ENCODE data around the gene CFB. TPM values are rescaled to one million over a fixed set of nuclear protein-coding genes. Genes with fewer than 3 reads are reported as not detected.

Gene CFB
- total and polyA plus RNA-seq, 2 of the 13 experiments (the other 11 are each of a cell fraction or from before 2014, with no cell fraction given) = 171 to 513 TPM

DNA sequence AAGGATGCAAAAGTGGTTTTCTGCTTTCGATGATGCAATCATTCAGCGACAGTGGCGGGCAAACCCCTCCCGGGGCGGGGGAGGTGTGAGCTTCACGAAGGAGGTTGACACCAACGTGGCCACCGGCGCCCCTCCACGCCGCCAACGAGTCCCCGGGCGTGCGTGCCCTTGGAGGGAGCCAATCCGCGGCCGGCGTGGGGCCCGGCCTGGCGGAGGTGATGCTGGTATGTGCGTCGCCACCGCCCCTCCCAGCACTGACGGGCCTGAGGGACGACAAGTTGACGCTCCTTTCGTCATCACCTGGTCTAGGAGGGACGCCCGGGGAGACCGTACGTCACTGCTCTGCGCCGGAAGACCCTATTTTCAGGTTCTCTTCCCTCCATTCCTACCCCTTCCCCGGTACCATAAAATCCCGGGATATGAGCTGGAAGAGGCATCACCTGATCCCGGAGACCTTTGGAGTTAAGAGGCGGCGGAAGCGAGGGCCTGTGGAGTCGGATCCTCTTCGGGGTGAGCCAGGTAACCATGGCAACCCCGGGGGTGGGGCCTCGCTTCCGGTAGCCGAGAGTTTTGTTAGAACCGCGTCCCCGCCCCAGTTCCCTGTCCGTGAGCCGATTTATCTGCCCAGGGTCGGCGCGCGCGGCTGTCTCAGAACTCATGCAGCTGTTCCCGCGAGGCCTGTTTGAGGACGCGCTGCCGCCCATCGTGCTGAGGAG, 26.3 kb downstream of the CFB start, which contains the start of gene DXO (continued):
- TF ChIP-seq ZMYM4 (CRISPR knock-in tag; IDR thresholded peaks at IDR 0.05) (peak; percentile 57; the same call in 1 of the 2 replicates), ZNF710 (CRISPR knock-in tag; IDR thresholded peaks at IDR 0.05; ENCODE audit: borderline replicate concordance) (peak; percentile 18; the same call in 1 of the 2 replicates), ZBTB37 (CRISPR knock-in tag; IDR thresholded peaks at IDR 0.05) (no peak), CBX2 (IDR thresholded peaks at IDR 0.05; ENCODE audit: low read depth, low read length) (no peak), CBX2 (CRISPR knock-in tag; IDR thresholded peaks at IDR 0.05; ENCODE audit: low read depth) (no peak; the same call in 1 of the 2 replicates), ZNF672 (CRISPR knock-in tag; IDR thresholded peaks at IDR 0.05) (peak; percentile 93), ZNF737 (CRISPR knock-in tag; IDR thresholded peaks at IDR 0.05; ENCODE audit: borderline replicate concordance) (no peak), BORCS8-MEF2B (CRISPR knock-in tag; IDR thresholded peaks at IDR 0.05) (no peak; the same call in 1 of the 2 replicates), ONECUT2 (CRISPR knock-in tag; IDR thresholded peaks at IDR 0.05) (no peak), NFRKB (IDR thresholded peaks at IDR 0.05) (no peak), ZNF768 (CRISPR knock-in tag; IDR thresholded peaks at IDR 0.05) (peak; percentile 56; the same call in 1 of the 2 replicates), SNAPC2 (CRISPR knock-in tag; IDR thresholded peaks at IDR 0.05) (no peak; the same call in none of the 2 replicates), NR2F6 (IDR thresholded peaks at IDR 0.05) (peak; percentile 50; the same call in 1 of the 2 replicates), NR2F6 (CRISPR knock-in tag; IDR thresholded peaks at IDR 0.05) (peak; percentile 17), ZFP36L1 (CRISPR knock-in tag; IDR thresholded peaks at IDR 0.05) (no peak; the same call in 1 of the 2 replicates), GATAD2A (CRISPR knock-in tag; IDR thresholded peaks at IDR 0.05) (peak; percentile 66; the same call in 1 of the 2 replicates), CBFB (CRISPR knock-in tag; IDR thresholded peaks at IDR 0.05) (peak; percentile 66), ZMYM2 (CRISPR knock-in tag; IDR thresholded peaks at IDR 0.05) (peak; percentile 91), NPAS2 (CRISPR knock-in tag; IDR thresholded peaks at IDR 0.05; ENCODE audit: borderline replicate concordance) (no peak), ZFP37 (CRISPR knock-in tag; IDR thresholded peaks at IDR 0.05; ENCODE audit: borderline replicate concordance) (0 out of 2 replicates have a peak, but pooled peaks have one; percentile 29), HMGA1 (CRISPR knock-in tag; conservative IDR thresholded peaks at IDR 0.05) (no peak)
- TF ChIP-seq, protein P1, sequence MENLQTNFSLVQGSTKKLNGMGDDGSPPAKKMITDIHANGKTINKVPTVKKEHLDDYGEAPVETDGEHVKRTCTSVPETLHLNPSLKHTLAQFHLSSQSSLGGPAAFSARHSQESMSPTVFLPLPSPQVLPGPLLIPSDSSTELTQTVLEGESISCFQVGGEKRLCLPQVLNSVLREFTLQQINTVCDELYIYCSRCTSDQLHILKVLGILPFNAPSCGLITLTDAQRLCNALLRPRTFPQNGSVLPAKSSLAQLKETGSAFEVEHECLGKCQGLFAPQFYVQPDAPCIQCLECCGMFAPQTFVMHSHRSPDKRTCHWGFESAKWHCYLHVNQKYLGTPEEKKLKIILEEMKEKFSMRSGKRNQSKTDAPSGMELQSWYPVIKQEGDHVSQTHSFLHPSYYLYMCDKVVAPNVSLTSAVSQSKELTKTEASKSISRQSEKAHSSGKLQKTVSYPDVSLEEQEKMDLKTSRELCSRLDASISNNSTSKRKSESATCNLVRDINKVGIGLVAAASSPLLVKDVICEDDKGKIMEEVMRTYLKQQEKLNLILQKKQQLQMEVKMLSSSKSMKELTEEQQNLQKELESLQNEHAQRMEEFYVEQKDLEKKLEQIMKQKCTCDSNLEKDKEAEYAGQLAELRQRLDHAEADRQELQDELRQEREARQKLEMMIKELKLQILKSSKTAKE (CRISPR knock-in tag; IDR thresholded peaks at IDR 0.05; ENCODE audit: borderline replicate concordance) = peak; percentile 74; the same call in 1 of the 2 replicates
- TF ChIP-seq, protein P2, sequence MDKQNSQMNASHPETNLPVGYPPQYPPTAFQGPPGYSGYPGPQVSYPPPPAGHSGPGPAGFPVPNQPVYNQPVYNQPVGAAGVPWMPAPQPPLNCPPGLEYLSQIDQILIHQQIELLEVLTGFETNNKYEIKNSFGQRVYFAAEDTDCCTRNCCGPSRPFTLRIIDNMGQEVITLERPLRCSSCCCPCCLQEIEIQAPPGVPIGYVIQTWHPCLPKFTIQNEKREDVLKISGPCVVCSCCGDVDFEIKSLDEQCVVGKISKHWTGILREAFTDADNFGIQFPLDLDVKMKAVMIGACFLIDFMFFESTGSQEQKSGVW (CRISPR knock-in tag; IDR thresholded peaks at IDR 0.05; ENCODE audit: borderline replicate concordance) = no peak
- TF ChIP-seq, protein P3, sequence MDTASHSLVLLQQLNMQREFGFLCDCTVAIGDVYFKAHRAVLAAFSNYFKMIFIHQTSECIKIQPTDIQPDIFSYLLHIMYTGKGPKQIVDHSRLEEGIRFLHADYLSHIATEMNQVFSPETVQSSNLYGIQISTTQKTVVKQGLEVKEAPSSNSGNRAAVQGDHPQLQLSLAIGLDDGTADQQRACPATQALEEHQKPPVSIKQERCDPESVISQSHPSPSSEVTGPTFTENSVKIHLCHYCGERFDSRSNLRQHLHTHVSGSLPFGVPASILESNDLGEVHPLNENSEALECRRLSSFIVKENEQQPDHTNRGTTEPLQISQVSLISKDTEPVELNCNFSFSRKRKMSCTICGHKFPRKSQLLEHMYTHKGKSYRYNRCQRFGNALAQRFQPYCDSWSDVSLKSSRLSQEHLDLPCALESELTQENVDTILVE (CRISPR knock-in tag; IDR thresholded peaks at IDR 0.05) = peak; percentile 97
